DOHH2 (cell line): Measurements from ENCODE around the gene RAB4A.

Experiments
- H3F3A ChIP-seq: fragments of 200-600 bp; sonication (generic), shearing (Covaris generic); 2 replicates; pipeline ENCODE4 v1.6.0; 2016; ENCODE audit warnings: antibody characterized with exemption, mild to moderate bottlenecking; ENCODE audit not compliant: control insufficient read depth, insufficient read depth
- H3K27ac ChIP-seq: fragments of 200-600 bp; sonication (generic); 2 replicates; pipeline ENCODE4 v1.5.1; 2014; ENCODE audit warnings: low read depth, mild to moderate bottlenecking, low read length, moderate library complexity
- H3K27me3 ChIP-seq: fragments of 200-600 bp; sonication (generic); 2 replicates; pipeline ENCODE4 v1.6.1; 2014; ENCODE audit warnings: mild to moderate bottlenecking, low read length, mixed read lengths; ENCODE audit not compliant: control insufficient read depth
- H3K36me3 ChIP-seq: fragments of 200-600 bp; sonication (generic); 2 replicates; pipeline ENCODE4 v1.6.1; 2014; ENCODE audit warnings: mild to moderate bottlenecking, low read length, moderate library complexity, mixed read lengths; ENCODE audit not compliant: control insufficient read depth
- H3K4me1 ChIP-seq: fragments of 200-600 bp; sonication (generic); 2 replicates; pipeline ENCODE4 v1.6.1; 2014; ENCODE audit warnings: mild to moderate bottlenecking, low read length, mixed read lengths; ENCODE audit not compliant: control insufficient read depth
- H3K4me2 ChIP-seq: fragments of 200-600 bp; sonication (generic); 2 replicates; pipeline ENCODE4 v1.6.0; 2014; ENCODE audit warnings: mild to moderate bottlenecking, low read length, moderate library complexity
- H3K4me3 ChIP-seq: fragments of 200-600 bp; sonication (generic); 2 replicates; pipeline ENCODE4 v1.5.1; 2014; ENCODE audit warnings: mild to moderate bottlenecking, low read length, mixed read lengths
- H3K79me2 ChIP-seq: fragments of 200-600 bp; sonication (generic); 2 replicates; pipeline ENCODE4 v1.6.1; 2014; ENCODE audit warnings: mild to moderate bottlenecking, low read length, mixed read lengths; ENCODE audit not compliant: control insufficient read depth
- H3K9me2 ChIP-seq: fragments of 200-600 bp; sonication (generic); replicated peaks from 2 replicates; pipeline ENCODE4 v1.6.1; 2014; ENCODE audit warnings: mild to moderate bottlenecking, low read length, mixed read lengths; ENCODE audit not compliant: control insufficient read depth
- H3K9me3 ChIP-seq: fragments of 200-600 bp; sonication (generic); 2 replicates; pipeline ENCODE4 v1.6.1; 2014; ENCODE audit warnings: antibody characterized with exemption, low read length, mixed read lengths; ENCODE audit not compliant: control insufficient read depth, insufficient read depth
- H4K20me1 ChIP-seq: fragments of 200-600 bp; sonication (generic); 2 replicates; pipeline ENCODE4 v1.6.0; 2014; ENCODE audit warnings: low read depth, mild to moderate bottlenecking, antibody characterized with exemption, low read length, moderate library complexity; ENCODE audit not compliant: control insufficient read depth, insufficient read depth
- EZH2phosphoT487 ChIP-seq: fragments of 200-600 bp; sonication (generic); IDR thresholded peaks from 2 replicates; pipeline ENCODE4 v1.6.1; 2017; ENCODE audit warnings: borderline replicate concordance, mild to moderate bottlenecking, antibody characterized with exemption, low read length, moderate library complexity, mixed read lengths
- TF ChIP-seq, protein P1 (sequence below): fragments of 200-600 bp; sonication (generic); IDR thresholded peaks from one replicate; pipeline ENCODE4 v1.5.1; 2014; ENCODE audit warnings: antibody characterized with exemption, mild to moderate bottlenecking, low read depth, low read length; ENCODE audit not compliant: poor library complexity, severe bottlenecking

The RAB4A gene

DNA sequence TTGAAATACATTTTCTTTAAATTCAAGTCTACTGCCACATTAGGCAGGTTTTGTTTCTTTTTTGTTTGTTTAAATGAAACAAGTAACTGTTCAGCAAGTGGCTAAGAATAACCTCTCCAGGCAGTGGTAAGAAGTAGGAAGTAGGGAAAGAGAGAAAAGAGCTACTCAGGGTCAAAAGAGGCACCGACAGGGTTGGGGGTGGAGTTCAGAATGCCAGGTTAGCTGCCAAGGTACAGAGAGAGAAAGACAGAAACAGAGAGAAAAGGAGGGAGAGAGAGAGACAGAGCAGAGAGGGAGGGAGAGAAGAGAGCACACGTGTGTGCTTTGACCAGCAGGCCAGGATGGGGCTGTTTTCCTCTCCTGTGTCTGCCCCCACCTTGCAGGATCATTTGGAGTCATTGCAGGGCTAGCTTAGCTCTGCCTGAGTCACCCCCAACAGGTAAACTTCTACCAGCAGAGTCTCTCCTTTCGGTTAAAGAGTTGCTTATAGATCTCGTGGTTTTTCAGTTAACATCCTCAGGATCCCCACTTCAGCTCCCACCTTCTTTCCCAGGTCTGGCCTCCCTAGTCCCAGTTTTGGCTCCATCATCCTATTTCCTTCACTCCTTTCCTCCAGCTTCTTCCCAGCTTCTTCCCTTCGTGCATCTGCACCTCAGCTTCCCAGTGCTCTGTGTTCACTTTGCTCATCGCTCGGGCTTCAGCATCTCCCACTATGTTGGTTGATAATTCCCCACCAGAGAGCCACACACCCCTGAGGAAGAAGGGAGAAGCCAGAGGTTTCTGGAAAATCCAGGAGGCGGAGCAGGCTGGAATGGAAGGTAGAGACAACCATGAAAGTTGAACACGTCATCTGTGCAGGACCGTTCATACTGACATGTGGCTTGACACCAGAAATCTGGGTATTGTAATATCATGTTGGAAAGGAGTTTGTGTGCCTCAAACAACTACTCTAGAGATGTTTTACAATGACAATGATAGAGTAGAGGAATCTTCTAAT lies 21.8 kb upstream of the RAB4A start:
- H3K27ac ChIP-seq = no peak overlapping the region
- H3K4me2 ChIP-seq = no peak overlapping the region
- peaks cover 5% of the 10 kb centered on the region; the same call in 1 of the 2 replicates for H3K27me3 ChIP-seq
- H3K4me3 ChIP-seq = no peak overlapping the region
- H3K79me2 ChIP-seq = no peaks in the 10 kb centered on the region
- no peak for TF ChIP-seq EZH2phosphoT487
- TF ChIP-seq, protein P1, sequence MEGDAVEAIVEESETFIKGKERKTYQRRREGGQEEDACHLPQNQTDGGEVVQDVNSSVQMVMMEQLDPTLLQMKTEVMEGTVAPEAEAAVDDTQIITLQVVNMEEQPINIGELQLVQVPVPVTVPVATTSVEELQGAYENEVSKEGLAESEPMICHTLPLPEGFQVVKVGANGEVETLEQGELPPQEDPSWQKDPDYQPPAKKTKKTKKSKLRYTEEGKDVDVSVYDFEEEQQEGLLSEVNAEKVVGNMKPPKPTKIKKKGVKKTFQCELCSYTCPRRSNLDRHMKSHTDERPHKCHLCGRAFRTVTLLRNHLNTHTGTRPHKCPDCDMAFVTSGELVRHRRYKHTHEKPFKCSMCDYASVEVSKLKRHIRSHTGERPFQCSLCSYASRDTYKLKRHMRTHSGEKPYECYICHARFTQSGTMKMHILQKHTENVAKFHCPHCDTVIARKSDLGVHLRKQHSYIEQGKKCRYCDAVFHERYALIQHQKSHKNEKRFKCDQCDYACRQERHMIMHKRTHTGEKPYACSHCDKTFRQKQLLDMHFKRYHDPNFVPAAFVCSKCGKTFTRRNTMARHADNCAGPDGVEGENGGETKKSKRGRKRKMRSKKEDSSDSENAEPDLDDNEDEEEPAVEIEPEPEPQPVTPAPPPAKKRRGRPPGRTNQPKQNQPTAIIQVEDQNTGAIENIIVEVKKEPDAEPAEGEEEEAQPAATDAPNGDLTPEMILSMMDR = no peak
- H4K20me1 ChIP-seq = no peaks in the 10 kb centered on the region
- no peaks in the 10 kb centered on the region for H3K9me3 ChIP-seq
- no peaks in the 10 kb centered on the region for H3K36me3 ChIP-seq
- no peaks in the 10 kb centered on the region for H3F3A ChIP-seq
- no peaks in the 10 kb centered on the region for H3K9me2 ChIP-seq
- H3K4me1 ChIP-seq = peaks cover 8% of the 10 kb centered on the region

DNA sequence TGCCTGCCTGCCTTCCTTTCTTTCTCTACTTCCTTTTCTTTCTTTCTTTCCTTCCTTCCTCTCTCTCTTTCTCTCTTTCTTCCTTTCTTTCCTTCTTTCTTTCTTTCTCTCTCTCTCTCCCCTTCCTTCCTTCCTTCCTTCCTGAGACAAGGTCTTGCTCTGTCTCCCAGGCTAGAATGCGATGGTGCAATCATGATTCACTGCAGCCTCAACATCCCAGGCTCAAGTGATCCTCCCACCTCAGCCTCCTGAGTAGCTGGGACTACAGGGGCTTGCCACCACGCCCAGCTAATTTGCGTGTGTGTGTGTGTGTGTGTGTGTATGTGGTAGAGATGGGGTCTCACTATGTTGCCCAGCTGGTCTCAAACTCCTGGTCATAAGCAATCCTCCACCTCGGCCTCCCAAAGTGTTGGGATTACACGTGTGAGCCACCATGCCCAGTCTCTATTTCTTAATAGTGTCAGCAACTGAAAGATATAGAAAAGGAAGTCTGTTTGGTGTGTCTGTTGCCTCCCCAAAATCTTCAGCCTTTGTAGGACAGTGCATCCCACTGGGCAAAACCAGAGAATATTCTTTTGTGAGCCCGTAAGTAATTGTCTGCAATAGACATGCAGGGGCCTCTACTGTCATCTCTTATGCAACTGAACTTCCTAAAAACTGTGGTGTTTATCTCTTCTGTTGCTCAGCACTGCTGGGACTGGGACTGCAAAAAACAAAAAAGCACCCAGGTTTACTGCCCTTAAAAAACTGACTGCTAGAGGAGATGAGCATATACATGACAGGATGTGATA lies 20.9 kb upstream of the RAB4A start:
- Histone ChIP-seq H3K27ac (no peak overlapping the region), H3K36me3 (no peaks in the 10 kb centered on the region), H3F3A (no peaks in the 10 kb centered on the region), H3K79me2 (no peaks in the 10 kb centered on the region), H3K4me1 (peaks cover 8% of the 10 kb centered on the region), H3K9me3 (no peaks in the 10 kb centered on the region), H3K4me3 (no peak overlapping the region), H4K20me1 (no peaks in the 10 kb centered on the region), H3K27me3 (peaks cover 6% of the 10 kb centered on the region), H3K9me2 (no peaks in the 10 kb centered on the region), H3K4me2 (no peak overlapping the region)
- TF ChIP-seq, protein P1 = no peak
- TF ChIP-seq EZH2phosphoT487 = no peak

DNA sequence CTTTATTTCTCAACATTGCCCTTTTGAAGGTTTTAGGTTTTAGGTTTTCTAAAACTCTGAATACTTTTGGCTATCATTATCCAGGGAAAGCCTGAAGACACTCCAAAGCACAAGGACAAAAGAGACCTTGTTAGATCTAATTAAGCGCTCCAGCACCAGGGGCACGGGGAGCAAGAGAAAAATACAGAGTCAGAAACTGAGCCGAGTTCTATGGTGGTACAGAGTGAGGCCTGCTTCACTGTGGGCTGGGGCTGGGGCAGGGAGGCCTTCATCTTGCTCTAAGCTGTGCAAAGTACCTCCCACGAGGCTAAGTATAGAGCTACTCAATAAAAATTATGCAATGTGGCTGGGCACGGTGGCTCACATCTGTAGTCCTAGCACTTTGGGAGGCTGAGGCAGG lies 19.7 kb upstream of the RAB4A start:
- H3K79me2 ChIP-seq = no peaks in the 10 kb centered on the region
- TF ChIP-seq, protein P1 = no peak
- TF ChIP-seq EZH2phosphoT487 = no peak
- H3K27ac ChIP-seq = no peak overlapping the region
- no peak overlapping the region for H3K4me3 ChIP-seq
- no peaks in the 10 kb centered on the region for H3F3A ChIP-seq
- H3K9me2 ChIP-seq = no peaks in the 10 kb centered on the region
- no peak overlapping the region for H3K4me2 ChIP-seq
- H3K36me3 ChIP-seq = no peaks in the 10 kb centered on the region
- H3K27me3 ChIP-seq = peaks cover 10% of the 10 kb centered on the region
- no peaks in the 10 kb centered on the region for H3K9me3 ChIP-seq
- peaks cover 8% of the 10 kb centered on the region for H3K4me1 ChIP-seq
- no peaks in the 10 kb centered on the region for H4K20me1 ChIP-seq
